Esophagus (tissue), 2 donors: Measurements from ENCODE around the gene G2E3. TPM values are rescaled to one million over a fixed set of nuclear protein-coding genes. Genes with fewer than 3 reads are reported as not detected.
"Not testable (repeated sequence)": the region's sequence is repeated elsewhere in the genome, so short reads cannot be mapped to it uniquely, and the experiment has no call there.

Source experiments
- H3K27ac ChIP-seq, 2 donors: one replicate each; pipeline ENCODE4 v1.5.1; 2013; ENCODE audit warnings: low read depth in 2 of 2, mild to moderate bottlenecking in 2 of 2, inconsistent platforms in 1 of 2, low read length in 1 of 2, moderate library complexity in 1 of 2
- H3K27me3 ChIP-seq, 2 donors: one replicate each; pipeline ENCODE4 v1.6.1; 2013; ENCODE audit warnings: low read length in 2 of 2, control low read depth in 1 of 2, mild to moderate bottlenecking in 1 of 2; ENCODE audit not compliant: insufficient read depth in 2 of 2, control insufficient read depth in 1 of 2
- H3K36me3 ChIP-seq, 2 donors: one replicate each; pipeline ENCODE4 v1.6.1; 2013; ENCODE audit warnings: low read length in 1 of 2; ENCODE audit not compliant: control insufficient read depth in 2 of 2, insufficient read depth in 2 of 2
- H3K4me1 ChIP-seq, 2 donors: one replicate each; pipeline ENCODE4 v1.6.1; 2013; ENCODE audit warnings: low read length in 1 of 2; ENCODE audit not compliant: control insufficient read depth in 2 of 2, insufficient read depth in 2 of 2
- H3K4me3 ChIP-seq, 2 donors: one replicate each; pipeline ENCODE4 v1.5.1; 2013; ENCODE audit warnings: low read length in 2 of 2, mild to moderate bottlenecking in 2 of 2, low read depth in 1 of 2, moderate library complexity in 1 of 2
- H3K9me3 ChIP-seq, 2 donors: one replicate each; pipeline ENCODE4 v1.6.1; 2013; ENCODE audit warnings: mild to moderate bottlenecking in 2 of 2, low read depth in 1 of 2, low read length in 1 of 2, moderate library complexity in 1 of 2; ENCODE audit not compliant: control insufficient read depth in 2 of 2, insufficient read depth in 1 of 2
- WGBS, 2 donors: extraction: QIAGEN DNeasy Blood & Tissue Kit; methylation state at CpG; one replicate each; pipeline ENCODE4 v1.1.7; 2013; 5-methylcytosine and 5-hydroxymethylcytosine counted together
- polyA plus RNA-seq, 2 donors: library from polyadenylated mRNA; stranded (reverse); fragments of 200-250 nt; gene quantifications; one replicate each; pipeline ENCODE4 v1.2.3, GENCODE V29; 2013
- donor health status: healthy with polysubstance abuse.
- donor health status: Bipolar disorder and iron deficiency.

Gene G2E3
- polyA plus RNA-seq, 2 donors = 3.2 to 3.4 TPM

- Histone ChIP-seq H3K4me3 (no peak overlapping the region), H3K9me3 (no peaks in the 10 kb centered on the region), H3K27ac (no peak overlapping the region), H3K36me3 (no peaks in the 10 kb centered on the region), H3K27me3 (no peaks in the 10 kb centered on the region), H3K4me1 (no peaks in the 10 kb centered on the region)
- 70 to 81% methylated on average over 5 of the region's 5 CpGs for WGBS, 2 donors
These were observed 14.4 kb downstream of the G2E3 start for GRCh38 chr14:30573226-30573814.

- H3K9me3 ChIP-seq = no peaks in the 10 kb centered on the region
- H3K4me1 ChIP-seq = no peaks in the 10 kb centered on the region
- no peaks in the 10 kb centered on the region for H3K36me3 ChIP-seq
- no peak overlapping the region for H3K27ac ChIP-seq
- 87% methylated on average over 2 of the region's 2 CpGs for WGBS, 2 donors
- no peak overlapping the region for H3K4me3 ChIP-seq
- H3K27me3 ChIP-seq = no peaks in the 10 kb centered on the region
These were observed 15.0 kb downstream of the G2E3 start for GRCh38 chr14:30573966-30574365.

GRCh38 chr14:30574777-30575176 lies 15.8 kb downstream of the G2E3 start:
- not testable (repeated sequence) for H3K36me3 ChIP-seq, H3K4me1 ChIP-seq, H3K27ac ChIP-seq, H3K9me3 ChIP-seq, H3K4me3 ChIP-seq, H3K27me3 ChIP-seq
- WGBS, 2 donors = 92% methylated on average over 3 of the region's 3 CpGs

- not testable (repeated sequence) for H3K36me3 ChIP-seq, H3K4me3 ChIP-seq, H3K4me1 ChIP-seq, H3K9me3 ChIP-seq, H3K27me3 ChIP-seq, H3K27ac ChIP-seq
- 98 to 100% methylated on average over 1 of the region's 1 CpG for WGBS, 2 donors
These were observed 17.4 kb downstream of the G2E3 start for GRCh38 chr14:30576333-30576732.

GRCh38 chr14:30580616-30581282 lies 21.8 kb downstream of the G2E3 start:
- 85 to 90% methylated on average over 2 of the region's 2 CpGs for WGBS, 2 donors
- Histone ChIP-seq H3K27ac (no peak overlapping the region), H3K27me3 (no peaks in the 10 kb centered on the region), H3K9me3 (no peaks in the 10 kb centered on the region), H3K36me3 (no peaks in the 10 kb centered on the region), H3K4me3 (no peak overlapping the region), H3K4me1 (no peaks in the 10 kb centered on the region)

GRCh38 chr14:30581283-30581625 lies 22.3 kb downstream of the G2E3 start:
- WGBS, 2 donors = 84 to 91% methylated on average over 7 of the region's 7 CpGs
- Histone ChIP-seq H3K4me3 (no peak overlapping the region), H3K4me1 (no peaks in the 10 kb centered on the region), H3K36me3 (no peaks in the 10 kb centered on the region), H3K9me3 (no peaks in the 10 kb centered on the region), H3K27ac (no peak overlapping the region), H3K27me3 (no peaks in the 10 kb centered on the region)

GRCh38 chr14:30582376-30582775 lies 23.4 kb downstream of the G2E3 start:
- no peak overlapping the region for H3K4me3 ChIP-seq
- WGBS, 2 donors = 96 to 100% methylated on average over 1 of the region's 1 CpG
- H3K27ac ChIP-seq = no peak overlapping the region

GRCh38 chr14:30584058-30584630 lies 25.2 kb downstream of the G2E3 start:
- H3K9me3 ChIP-seq = no peaks in the 10 kb centered on the region

More at GRCh38 chr14:30582376-30582775, 23.4 kb downstream of the G2E3 start:
- Histone ChIP-seq H3K36me3 (no peaks in the 10 kb centered on the region), H3K9me3 (no peaks in the 10 kb centered on the region), H3K27me3 (no peaks in the 10 kb centered on the region), H3K4me1 (no peaks in the 10 kb centered on the region)

GRCh38 chr14:30585204-30585603 lies 26.2 kb downstream of the G2E3 start:
- H3K36me3 ChIP-seq = no peaks in the 10 kb centered on the region
- no peaks in the 10 kb centered on the region for H3K9me3 ChIP-seq
- no peaks in the 10 kb centered on the region for H3K4me1 ChIP-seq
- no peaks in the 10 kb centered on the region for H3K27me3 ChIP-seq
- H3K4me3 ChIP-seq = no peak overlapping the region
- H3K27ac ChIP-seq = no peak overlapping the region

More at GRCh38 chr14:30584058-30584630, 25.2 kb downstream of the G2E3 start:
- Histone ChIP-seq H3K4me3 (no peak overlapping the region), H3K27me3 (no peaks in the 10 kb centered on the region), H3K4me1 (no peaks in the 10 kb centered on the region), H3K27ac (no peak overlapping the region), H3K36me3 (no peaks in the 10 kb centered on the region)

GRCh38 chr14:30587141-30587540 lies 28.2 kb downstream of the G2E3 start:
- no peaks in the 10 kb centered on the region for H3K9me3 ChIP-seq
- 61 to 62% methylated on average over 3 of the region's 3 CpGs for WGBS, 2 donors
- H3K27me3 ChIP-seq = no peaks in the 10 kb centered on the region
- no peak overlapping the region for H3K4me3 ChIP-seq
- no peak overlapping the region for H3K27ac ChIP-seq
- no peaks in the 10 kb centered on the region for H3K4me1 ChIP-seq
- no peaks in the 10 kb centered on the region for H3K36me3 ChIP-seq
